GM18868 (cell line): ENCODE results near the gene NID1.
"Not testable (repeated sequence)": the region's sequence is repeated elsewhere in the genome, so short reads cannot be mapped to it uniquely, and the experiment has no call there.

ENCODE experiments used
- ATAC-seq: cut with Tn5 transposase; IDR thresholded peaks from one replicate; pipeline ENCODE4 v1.9.1; 2021; ENCODE audit warnings: mild to moderate bottlenecking, moderate library complexity; ENCODE audit not compliant: unreplicated experiment

The NID1 gene

GRCh38 chr1:236064674-236065508 is at the start of gene NID1:
Gene NID1, minus strand, starts transcription at chr1:236065090. Its CDS starts 11 bp downstream, at chr1:236065079.
- ATAC-seq: peak; percentile 28

GRCh38 chr1:236114076-236114747 is 49.3 kb upstream of the NID1 start:
- no peak for ATAC-seq

- no peak for ATAC-seq
These were observed 48.6 kb upstream of the NID1 start for GRCh38 chr1:236113324-236114032.

- no peak for ATAC-seq
These were observed 47.4 kb upstream of the NID1 start for GRCh38 chr1:236112332-236112627.

- ATAC-seq: no peak
These were observed 46.8 kb upstream of the NID1 start for GRCh38 chr1:236111527-236112331.

GRCh38 chr1:236110137-236110536 is 45.2 kb upstream of the NID1 start:
- ATAC-seq: no peak

GRCh38 chr1:236108027-236108648 is 43.2 kb upstream of the NID1 start:
- ATAC-seq: no peak

- no peak for ATAC-seq
These were observed 42.4 kb upstream of the NID1 start for GRCh38 chr1:236107121-236107907.

GRCh38 chr1:236103646-236104218 is 38.8 kb upstream of the NID1 start:
- ATAC-seq: peak; percentile 64

- ATAC-seq: no peak
These were observed 38.2 kb upstream of the NID1 start for GRCh38 chr1:236103059-236103458.

- no peak for ATAC-seq
These were observed 37.7 kb upstream of the NID1 start for GRCh38 chr1:236102611-236103010.

- no peak for ATAC-seq
These were observed 36.6 kb upstream of the NID1 start for GRCh38 chr1:236101233-236102200.

- no peak for ATAC-seq
These were observed 35.9 kb upstream of the NID1 start for GRCh38 chr1:236100799-236101198.

GRCh38 chr1:236099355-236099974 is 34.6 kb upstream of the NID1 start:
- no peak for ATAC-seq

GRCh38 chr1:236098267-236098666 is 33.4 kb upstream of the NID1 start:
- no peak for ATAC-seq

- ATAC-seq: not testable (repeated sequence)
These were observed 32.0 kb upstream of the NID1 start for GRCh38 chr1:236096660-236097482.
